COLO668 (cell line): ENCODE measurements around the gene KRTAP10-2.

Source experiments
- DNase-seq: peaks from one replicate; lab custom pipeline; 2025; ENCODE audit not compliant: unreplicated experiment; lab: John Stamatoyannopoulos, UW

KRTAP10-2 gene

GRCh38 chr21:44527156-44527982 is 23.9 kb downstream of the KRTAP10-2 start:
- DNase-seq, result no peak

- DNase-seq, result no peak
Observed at GRCh38 chr21:44526096-44526997, 25.0 kb downstream of the KRTAP10-2 start.

GRCh38 chr21:44525391-44526095 is 25.8 kb downstream of the KRTAP10-2 start:
- no peak for DNase-seq

- no peak for DNase-seq
Observed at GRCh38 chr21:44524414-44525371, 26.6 kb downstream of the KRTAP10-2 start.

- DNase-seq, result no peak
Observed at GRCh38 chr21:44523567-44524413, 27.5 kb downstream of the KRTAP10-2 start.

GRCh38 chr21:44522753-44523204 is 28.5 kb downstream of the KRTAP10-2 start:
- DNase-seq, result no peak

GRCh38 chr21:44521928-44522752 is 29.2 kb downstream of the KRTAP10-2 start:
- DNase-seq, result no peak

- DNase-seq, result no peak
Observed at GRCh38 chr21:44521301-44521927, 29.9 kb downstream of the KRTAP10-2 start.

- DNase-seq, result no peak
Observed at GRCh38 chr21:44520326-44521300, 30.7 kb downstream of the KRTAP10-2 start.

- no peak for DNase-seq
Observed at GRCh38 chr21:44519346-44520325, 31.7 kb downstream of the KRTAP10-2 start.

GRCh38 chr21:44518686-44519085 is 32.6 kb downstream of the KRTAP10-2 start:
- no peak for DNase-seq

- no peak for DNase-seq
Observed at GRCh38 chr21:44517175-44517899, 34.0 kb downstream of the KRTAP10-2 start.

- DNase-seq, result no peak
Observed at GRCh38 chr21:44516828-44517174, 34.5 kb downstream of the KRTAP10-2 start.

- DNase-seq, result no peak
Observed at GRCh38 chr21:44516342-44516741, 35.0 kb downstream of the KRTAP10-2 start.
